ENCODE results near the gene CHRDL2.

DNA sequence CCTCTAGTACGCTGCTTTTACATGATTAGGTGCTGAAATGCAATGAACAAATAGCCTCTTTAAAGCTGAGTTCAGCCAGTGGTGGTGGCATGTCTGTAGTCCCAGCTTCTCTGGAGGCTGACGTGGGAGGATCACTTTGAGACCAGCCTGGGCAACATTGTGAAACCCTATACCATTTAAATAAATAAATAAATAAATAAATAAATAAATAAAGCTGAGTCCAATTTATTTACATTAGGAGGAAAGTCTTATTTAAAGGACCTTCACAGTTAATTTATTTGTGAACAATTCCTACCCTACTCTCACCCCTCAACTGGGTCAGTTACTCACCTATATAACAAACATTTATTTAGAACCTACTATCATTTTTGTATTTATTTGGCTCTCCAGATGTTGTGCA, 4.8 kb upstream of the CHRDL2 start:
- TF ChIP-seq, protein P1, sequence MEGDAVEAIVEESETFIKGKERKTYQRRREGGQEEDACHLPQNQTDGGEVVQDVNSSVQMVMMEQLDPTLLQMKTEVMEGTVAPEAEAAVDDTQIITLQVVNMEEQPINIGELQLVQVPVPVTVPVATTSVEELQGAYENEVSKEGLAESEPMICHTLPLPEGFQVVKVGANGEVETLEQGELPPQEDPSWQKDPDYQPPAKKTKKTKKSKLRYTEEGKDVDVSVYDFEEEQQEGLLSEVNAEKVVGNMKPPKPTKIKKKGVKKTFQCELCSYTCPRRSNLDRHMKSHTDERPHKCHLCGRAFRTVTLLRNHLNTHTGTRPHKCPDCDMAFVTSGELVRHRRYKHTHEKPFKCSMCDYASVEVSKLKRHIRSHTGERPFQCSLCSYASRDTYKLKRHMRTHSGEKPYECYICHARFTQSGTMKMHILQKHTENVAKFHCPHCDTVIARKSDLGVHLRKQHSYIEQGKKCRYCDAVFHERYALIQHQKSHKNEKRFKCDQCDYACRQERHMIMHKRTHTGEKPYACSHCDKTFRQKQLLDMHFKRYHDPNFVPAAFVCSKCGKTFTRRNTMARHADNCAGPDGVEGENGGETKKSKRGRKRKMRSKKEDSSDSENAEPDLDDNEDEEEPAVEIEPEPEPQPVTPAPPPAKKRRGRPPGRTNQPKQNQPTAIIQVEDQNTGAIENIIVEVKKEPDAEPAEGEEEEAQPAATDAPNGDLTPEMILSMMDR (conservative IDR thresholded peaks at IDR 0.05 in 1 of 2, IDR thresholded peaks at IDR 0.05 in 1 of 2; ENCODE audit: low read depth in 1 of 2, low read length in 2 of 2): no peak
- TF ChIP-seq EZH2 (IDR thresholded peaks at IDR 0.05; ENCODE audit: low read length, missing control alignments): no peak
